ENCODE measurements around the gene DHRS4.
"Not testable (repeated sequence)": the region's sequence is repeated elsewhere in the genome, so short reads cannot be mapped to it uniquely, and the experiment has no call there.

- TF ChIP-seq CTCF (IDR thresholded peaks at IDR 0.05; ENCODE audit: low read length); EZH2 (IDR thresholded peaks at IDR 0.05; ENCODE audit: borderline replicate concordance, low read length): not testable (repeated sequence)
Observed at GRCh38 chr14:24006817-24007652, 53.5 kb downstream of the DHRS4 start.
